Parathyroid adenoma (tissue), 2 donors: ENCODE results near the gene MAP2K7.

Source experiments
- H2AFZ ChIP-seq: fragments of 300-600 bp; sonication (generic); one replicate; pipeline ENCODE4 v1.7.0; 2017; ENCODE audit warnings: antibody characterized with exemption, mild to moderate bottlenecking
- H3K27ac ChIP-seq: fragments of 300-600 bp; sonication (generic); one replicate; pipeline ENCODE4 v1.7.0; 2017
- H3K27me3 ChIP-seq: fragments of 300-600 bp; sonication (generic); one replicate; pipeline ENCODE4 v1.7.0; 2017; ENCODE audit warnings: low read length; ENCODE audit not compliant: control insufficient read depth, insufficient read depth
- H3K36me3 ChIP-seq: fragments of 300-600 bp; sonication (generic); one replicate; pipeline ENCODE4 v1.7.0; 2017; ENCODE audit warnings: low read length; ENCODE audit not compliant: control insufficient read depth, insufficient read depth
- H3K4me1 ChIP-seq: fragments of 300-600 bp; sonication (generic); one replicate; pipeline ENCODE4 v1.7.0; 2017; ENCODE audit warnings: control low read depth
- H3K4me2 ChIP-seq: fragments of 300-600 bp; sonication (generic); one replicate; pipeline ENCODE4 v1.7.0; 2017; ENCODE audit warnings: low read length
- H3K4me3 ChIP-seq: fragments of 300-600 bp; sonication (generic); one replicate; pipeline ENCODE4 v1.7.0; 2017; ENCODE audit warnings: low read depth, low read length
- H3K79me2 ChIP-seq: fragments of 300-600 bp; sonication (generic); one replicate; pipeline ENCODE4 v1.7.0; 2017; ENCODE audit warnings: control low read depth
- H3K9ac ChIP-seq: fragments of 300-600 bp; sonication (generic); one replicate; pipeline ENCODE4 v1.7.0; 2017; ENCODE audit warnings: mild to moderate bottlenecking
- H3K9me3 ChIP-seq: fragments of 300-600 bp; sonication (generic); one replicate; pipeline ENCODE4 v1.7.0; 2017; ENCODE audit warnings: low read length; ENCODE audit not compliant: control insufficient read depth
- TF ChIP-seq, protein P1 (sequence below): fragments of 300-600 bp; sonication (generic); IDR thresholded peaks from one replicate; pipeline ENCODE4 v1.7.0; 2017; ENCODE audit warnings: antibody characterized with exemption, mild to moderate bottlenecking
- donor health status: primary hyperparathyroidism.

MAP2K7 gene

DNA sequence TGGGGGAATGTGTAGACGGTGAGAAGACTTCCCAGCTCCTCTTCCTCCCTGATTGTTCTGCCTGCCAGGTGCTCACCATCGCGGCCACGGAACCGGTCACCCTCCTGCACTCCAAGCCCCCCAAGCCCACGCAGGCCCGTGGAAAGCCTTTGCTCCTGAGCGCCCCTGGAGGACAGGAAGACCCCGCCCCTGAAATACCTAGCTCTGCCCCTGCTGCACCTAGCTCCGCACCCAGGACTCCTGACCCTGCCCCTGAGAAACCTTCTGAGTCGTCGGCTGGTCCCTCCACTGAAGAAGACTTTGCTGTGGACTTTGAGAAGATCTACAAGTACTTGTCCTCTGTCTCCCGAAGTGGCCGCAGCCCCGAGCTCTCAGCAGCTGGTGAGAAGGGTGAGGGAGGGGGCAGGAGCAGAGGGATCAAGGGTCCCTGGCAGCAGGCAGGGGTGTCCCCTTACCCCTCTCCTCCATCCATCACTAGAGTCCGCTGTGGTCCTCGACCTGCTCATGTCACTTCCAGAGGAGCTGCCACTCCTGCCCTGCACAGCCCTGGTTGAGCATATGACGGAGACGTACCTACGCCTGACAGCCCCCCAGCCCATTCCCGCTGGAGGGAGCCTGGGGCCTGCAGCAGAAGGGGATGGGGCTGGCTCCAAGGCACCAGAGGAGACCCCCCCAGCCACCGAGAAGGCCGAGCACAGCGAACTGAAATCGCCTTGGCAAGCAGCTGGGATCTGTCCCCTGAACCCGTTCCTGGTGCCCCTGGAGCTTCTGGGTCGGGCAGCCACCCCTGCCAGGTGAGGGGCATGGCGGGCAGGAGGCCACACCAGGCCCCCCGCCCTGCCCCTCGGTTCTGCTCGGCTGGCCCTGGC lies 18.5 kb downstream of the MAP2K7 start:
- Histone ChIP-seq H3K4me3 (no peak overlapping the region), H3K9ac (no peak overlapping the region), H3K27me3 (no peaks in the 10 kb centered on the region), H3K4me2 (no peak overlapping the region), H3K27ac (no peak overlapping the region), H3K79me2 (no peaks in the 10 kb centered on the region), H3K9me3 (no peaks in the 10 kb centered on the region), H3K4me1 (peaks cover 6% of the 10 kb centered on the region), H3K36me3 (no peaks in the 10 kb centered on the region), H2AFZ (no peak overlapping the region)
- TF ChIP-seq, protein P1, sequence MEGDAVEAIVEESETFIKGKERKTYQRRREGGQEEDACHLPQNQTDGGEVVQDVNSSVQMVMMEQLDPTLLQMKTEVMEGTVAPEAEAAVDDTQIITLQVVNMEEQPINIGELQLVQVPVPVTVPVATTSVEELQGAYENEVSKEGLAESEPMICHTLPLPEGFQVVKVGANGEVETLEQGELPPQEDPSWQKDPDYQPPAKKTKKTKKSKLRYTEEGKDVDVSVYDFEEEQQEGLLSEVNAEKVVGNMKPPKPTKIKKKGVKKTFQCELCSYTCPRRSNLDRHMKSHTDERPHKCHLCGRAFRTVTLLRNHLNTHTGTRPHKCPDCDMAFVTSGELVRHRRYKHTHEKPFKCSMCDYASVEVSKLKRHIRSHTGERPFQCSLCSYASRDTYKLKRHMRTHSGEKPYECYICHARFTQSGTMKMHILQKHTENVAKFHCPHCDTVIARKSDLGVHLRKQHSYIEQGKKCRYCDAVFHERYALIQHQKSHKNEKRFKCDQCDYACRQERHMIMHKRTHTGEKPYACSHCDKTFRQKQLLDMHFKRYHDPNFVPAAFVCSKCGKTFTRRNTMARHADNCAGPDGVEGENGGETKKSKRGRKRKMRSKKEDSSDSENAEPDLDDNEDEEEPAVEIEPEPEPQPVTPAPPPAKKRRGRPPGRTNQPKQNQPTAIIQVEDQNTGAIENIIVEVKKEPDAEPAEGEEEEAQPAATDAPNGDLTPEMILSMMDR = no peak

DNA sequence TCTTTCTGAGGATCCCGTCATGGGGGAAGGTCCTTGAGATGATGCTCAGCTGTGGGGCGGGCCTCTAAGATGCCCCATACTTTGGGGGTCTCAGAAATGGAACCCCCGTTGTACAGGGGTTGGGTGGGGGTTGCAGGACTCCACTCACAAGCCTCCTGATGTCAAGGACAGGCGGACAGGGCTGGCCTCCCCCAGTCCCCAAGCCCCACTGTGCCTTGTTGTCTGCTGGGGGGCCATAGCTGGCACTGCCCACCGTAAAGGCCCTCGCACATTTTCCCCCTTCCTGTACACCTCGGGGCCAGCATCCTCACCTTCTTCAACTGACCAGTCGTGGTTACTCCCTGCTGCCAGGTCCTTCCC lies 19.1 kb downstream of the MAP2K7 start:
- Histone ChIP-seq H2AFZ (no peak overlapping the region), H3K9ac (no peak overlapping the region), H3K79me2 (no peaks in the 10 kb centered on the region), H3K36me3 (no peaks in the 10 kb centered on the region), H3K27ac (no peak overlapping the region), H3K4me1 (peaks cover 6% of the 10 kb centered on the region), H3K27me3 (no peaks in the 10 kb centered on the region), H3K4me3 (no peak overlapping the region), H3K4me2 (no peak overlapping the region), H3K9me3 (no peaks in the 10 kb centered on the region)
- TF ChIP-seq, protein P1 = no peak

DNA sequence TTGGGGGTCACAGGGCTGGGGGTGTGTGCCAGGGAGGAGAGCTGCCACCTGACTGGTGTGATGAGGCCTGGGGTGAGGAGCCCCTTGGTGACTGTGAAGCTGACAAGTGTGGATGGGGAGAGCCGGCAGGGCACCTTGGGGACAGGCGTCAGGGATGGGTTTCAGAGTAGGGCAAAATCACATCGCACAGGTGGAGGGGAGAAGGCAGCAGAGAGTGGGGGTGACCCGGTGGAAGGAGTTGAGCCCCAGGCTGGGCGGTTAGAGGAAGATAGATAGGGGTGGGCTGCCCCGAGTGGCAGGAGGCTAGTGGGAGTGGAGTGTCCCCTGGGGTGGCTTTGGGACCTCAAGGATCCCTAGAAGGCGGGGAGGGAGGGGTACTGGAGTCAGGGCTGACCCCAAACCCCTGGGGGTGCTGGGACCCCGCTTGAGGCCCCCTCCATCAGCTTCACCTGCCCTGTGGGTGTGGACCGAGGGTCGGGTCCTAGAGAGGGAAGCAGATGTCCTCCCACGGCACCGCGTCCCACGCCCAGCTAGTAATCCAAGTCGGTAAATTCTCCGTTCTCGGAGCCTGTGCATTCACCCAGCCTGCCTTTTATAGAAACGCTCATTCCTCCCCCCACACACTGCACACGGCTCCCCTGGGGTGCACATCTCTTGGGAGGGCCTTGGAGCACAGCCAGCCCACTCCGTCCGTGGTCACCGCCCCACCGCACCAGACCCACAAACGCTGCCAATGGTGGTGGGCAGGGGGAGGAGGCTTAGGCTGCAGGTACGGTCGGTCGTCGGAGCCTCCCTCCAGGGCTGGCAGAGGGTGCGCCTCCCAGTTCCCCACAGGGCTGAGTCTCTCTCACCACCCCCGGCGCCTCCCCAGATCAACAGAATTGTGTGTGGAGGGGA lies 19.9 kb downstream of the MAP2K7 start:
- Histone ChIP-seq H3K4me1 (peaks cover 9% of the 10 kb centered on the region), H3K79me2 (no peaks in the 10 kb centered on the region), H3K9me3 (no peaks in the 10 kb centered on the region), H3K27me3 (no peaks in the 10 kb centered on the region), H3K9ac (no peak overlapping the region), H3K4me3 (no peak overlapping the region), H3K36me3 (no peaks in the 10 kb centered on the region), H3K4me2 (no peak overlapping the region), H3K27ac (no peak overlapping the region), H2AFZ (no peak overlapping the region)
- TF ChIP-seq, protein P1 = no peak

DNA sequence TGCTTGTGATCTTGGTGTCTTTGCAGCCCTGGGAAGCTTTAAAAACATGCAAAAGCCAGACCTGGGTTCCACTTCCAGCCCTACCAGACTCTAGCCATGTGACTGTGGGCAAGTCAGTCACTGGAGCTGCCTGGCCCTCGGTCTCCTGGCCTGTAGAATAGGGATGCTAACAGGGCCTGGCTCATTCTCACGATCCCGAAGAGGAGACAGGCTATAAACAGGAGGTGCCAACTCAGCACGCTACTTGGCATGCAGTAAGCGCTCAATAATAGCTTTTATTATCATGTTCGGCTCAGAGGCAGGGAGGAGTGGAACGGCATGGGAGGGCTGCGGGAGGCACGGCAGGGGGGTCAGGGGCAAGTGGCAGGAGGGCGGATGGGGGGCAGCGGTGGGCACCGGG lies 20.6 kb downstream of the MAP2K7 start:
- H3K27me3 ChIP-seq = no peaks in the 10 kb centered on the region
- no peak overlapping the region for H2AFZ ChIP-seq
- H3K79me2 ChIP-seq = no peaks in the 10 kb centered on the region
- H3K36me3 ChIP-seq = no peaks in the 10 kb centered on the region
- TF ChIP-seq, protein P1 = no peak
- H3K4me3 ChIP-seq = no peak overlapping the region
- H3K9ac ChIP-seq = no peak overlapping the region
- no peaks in the 10 kb centered on the region for H3K9me3 ChIP-seq
- no peak overlapping the region for H3K4me2 ChIP-seq
- H3K4me1 ChIP-seq = peaks cover 10% of the 10 kb centered on the region
- no peak overlapping the region for H3K27ac ChIP-seq
